ENCODE results near the gene KRTAP6-2. TPM values are rescaled to one million over a fixed set of nuclear protein-coding genes. Genes with fewer than 3 reads are reported as not detected.

KRTAP6-2 gene
- total RNA-seq, 2 experiments from 2014 or later, result not detected

DNA sequence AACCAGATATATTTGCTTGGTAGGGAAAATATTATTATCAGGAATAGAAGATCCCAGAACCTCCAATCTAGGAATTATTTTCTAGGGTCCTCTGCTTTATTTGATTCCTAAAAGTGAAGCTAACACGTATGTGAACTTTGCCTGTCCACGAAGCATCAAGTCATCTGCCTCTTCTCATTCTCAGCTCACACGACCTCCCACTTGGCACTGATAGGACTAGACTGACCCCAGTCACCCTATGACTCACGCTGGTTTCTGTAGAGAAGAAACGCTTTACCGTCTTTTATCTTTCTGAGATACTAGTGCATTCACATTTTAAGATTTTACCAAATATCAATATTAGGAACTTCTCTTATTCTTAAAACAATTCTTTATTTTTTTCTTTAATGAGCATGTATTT, 35.6 kb downstream of the KRTAP6-2 start:
- H3K27me3 Mint-ChIP-seq, result no peaks in the 10 kb centered on the region
- H3K4me3 Mint-ChIP-seq, result no peak overlapping the region
- ATAC-seq (no peak), DNase-seq (no peak)
- POLR2A ChIA-PET, result no interaction called here
- H3K9me3 Mint-ChIP-seq (ENCODE audit: low read depth), result no peaks in the 10 kb centered on the region
- CTCF ChIA-PET, result no interaction called here
- no peak overlapping the region for H3K27ac Mint-ChIP-seq
- intact Hi-C loops (cut with DNase I, micrococcal nuclease), result no loop called here
- H3K4me1 Mint-ChIP-seq, result no peaks in the 10 kb centered on the region
- no peaks in the 10 kb centered on the region for H3K36me3 Mint-ChIP-seq (ENCODE audit: low read depth)

GRCh38 chr21:30561957-30562356, 36.7 kb downstream of the KRTAP6-2 start:
- intact Hi-C loops (cut with DNase I, micrococcal nuclease), result no loop called here
- H3K4me1 Mint-ChIP-seq, result no peaks in the 10 kb centered on the region
- no peaks in the 10 kb centered on the region for H3K9me3 Mint-ChIP-seq (ENCODE audit: low read depth)
- no peaks in the 10 kb centered on the region for H3K27me3 Mint-ChIP-seq
- ATAC-seq (no peak), DNase-seq (no peak)
- no peak overlapping the region for H3K27ac Mint-ChIP-seq
- H3K4me3 Mint-ChIP-seq, result no peak overlapping the region
- no peaks in the 10 kb centered on the region for H3K36me3 Mint-ChIP-seq (ENCODE audit: low read depth)
- CTCF ChIA-PET, result no interaction called here
- POLR2A ChIA-PET, result no interaction called here

- POLR2A ChIA-PET, result no interaction called here
- intact Hi-C loops (cut with DNase I, micrococcal nuclease), result no loop called here
- no peak for DNase-seq
- no peaks in the 10 kb centered on the region for H3K4me1 Mint-ChIP-seq
- H3K27ac Mint-ChIP-seq, result no peak within 1 kb of the TSS
- no peaks in the 10 kb centered on the region for H3K36me3 Mint-ChIP-seq (ENCODE audit: low read depth)
- H3K9me3 Mint-ChIP-seq (ENCODE audit: low read depth), result no peaks in the 10 kb centered on the region
- H3K27me3 Mint-ChIP-seq, result no peaks in the 10 kb centered on the region
- H3K4me3 Mint-ChIP-seq, result no peak within 1 kb of the TSS
- CTCF ChIA-PET, result no interaction called here
- ATAC-seq, result no peak
These were observed 37.3 kb downstream of the KRTAP6-2 start, which contains the start of gene KRTAP19-7 for GRCh38 chr21:30561264-30561895. Gene KRTAP19-7, minus strand, starts transcription at chr21:30561314. Its CDS starts 25 bp downstream, at chr21:30561289.

DNA sequence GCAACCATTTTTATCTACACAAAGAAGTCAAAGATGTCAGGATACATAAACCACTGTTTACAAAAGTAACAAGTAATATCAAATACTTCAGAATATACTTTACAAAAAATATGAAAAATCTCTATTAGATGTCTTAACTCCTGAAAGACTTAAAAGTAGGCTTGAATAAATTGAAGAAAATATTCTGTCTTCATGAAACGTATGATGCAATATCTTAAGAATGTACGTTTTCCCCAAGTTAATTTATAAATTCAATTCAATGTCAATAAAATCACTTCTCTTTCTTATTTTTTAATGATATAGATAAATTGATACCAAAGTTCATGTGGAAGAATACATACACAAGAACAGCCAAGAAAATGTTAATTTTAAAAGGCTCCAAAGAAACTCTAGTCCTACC, 43.6 kb downstream of the KRTAP6-2 start:
- Mint-ChIP-seq H3K27ac (no peak overlapping the region), H3K27me3 (peaks cover 5% of the 10 kb centered on the region), H3K4me1 (no peaks in the 10 kb centered on the region), H3K9me3 (ENCODE audit: low read depth) (peaks cover 4% of the 10 kb centered on the region), H3K36me3 (ENCODE audit: low read depth) (no peaks in the 10 kb centered on the region), H3K4me3 (no peak overlapping the region)
- DNase-seq (no peak), ATAC-seq (no peak)
- POLR2A ChIA-PET, result no interaction called here
- CTCF ChIA-PET, result no interaction called here
- intact Hi-C loops (cut with DNase I, micrococcal nuclease), result no loop called here

- Mint-ChIP-seq H3K36me3 (ENCODE audit: low read depth) (no peaks in the 10 kb centered on the region), H3K4me1 (no peaks in the 10 kb centered on the region), H3K27ac (no peak overlapping the region), H3K4me3 (no peak overlapping the region), H3K27me3 (peaks cover 5% of the 10 kb centered on the region), H3K9me3 (ENCODE audit: low read depth) (peaks cover 4% of the 10 kb centered on the region)
- DNase-seq (no peak), ATAC-seq (no peak)
- CTCF ChIA-PET, result no interaction called here
- intact Hi-C loops (cut with DNase I, micrococcal nuclease), result no loop called here
- POLR2A ChIA-PET, result interaction anchor here (0.6 kb wide), 1 partner anchor 56 kb away, joined by 4 read pairs; the partner anchor contains the start of gene KRTAP19-4
These were observed 45.9 kb downstream of the KRTAP6-2 start for GRCh38 chr21:30552782-30553181.

Other genes with a start within 250 kb of the KRTAP6-2 start
- not detected for gene KRTAP13-2, start 226.6 kb downstream of the KRTAP6-2 start, total RNA-seq
- gene KRTAP13-1, start 202.9 kb downstream of the KRTAP6-2 start, total RNA-seq, result not detected
- gene KRTAP13-3, start 173.0 kb downstream of the KRTAP6-2 start, total RNA-seq, result not detected
- not detected for gene KRTAP13-4, start 168.7 kb downstream of the KRTAP6-2 start, total RNA-seq
- gene KRTAP15-1, start 158.6 kb downstream of the KRTAP6-2 start, total RNA-seq, result not detected
- gene KRTAP19-1, start 118.5 kb downstream of the KRTAP6-2 start, total RNA-seq, result not detected
- not detected for gene KRTAP19-2, start 111.5 kb downstream of the KRTAP6-2 start, total RNA-seq
- not detected for gene KRTAP19-3, start 106.9 kb downstream of the KRTAP6-2 start, total RNA-seq
- not detected for gene KRTAP19-4, start 101.7 kb downstream of the KRTAP6-2 start, total RNA-seq
- gene KRTAP19-5, start 96.8 kb downstream of the KRTAP6-2 start, total RNA-seq, result not detected
- not detected for gene KRTAP19-6, start 57.0 kb downstream of the KRTAP6-2 start, total RNA-seq
- not detected for gene KRTAP19-7, start 37.6 kb downstream of the KRTAP6-2 start, total RNA-seq
- not detected for gene KRTAP22-2, start 8.5 kb downstream of the KRTAP6-2 start, total RNA-seq
- not detected for gene KRTAP6-3, start 6.5 kb downstream of the KRTAP6-2 start, total RNA-seq
- not detected for gene KRTAP22-1, start 2.2 kb upstream of the KRTAP6-2 start, total RNA-seq
- not detected for gene KRTAP6-1, start 15.0 kb upstream of the KRTAP6-2 start, total RNA-seq
- gene KRTAP20-1, start 17.5 kb upstream of the KRTAP6-2 start, total RNA-seq, result not detected
- gene KRTAP20-4, start 21.7 kb upstream of the KRTAP6-2 start, total RNA-seq, result not detected
- not detected for gene KRTAP20-2, start 36.3 kb upstream of the KRTAP6-2 start, total RNA-seq
- gene KRTAP20-3, start 44.0 kb upstream of the KRTAP6-2 start, total RNA-seq, result not detected
- gene KRTAP21-3, start 119.9 kb upstream of the KRTAP6-2 start, total RNA-seq, result not detected
- gene KRTAP21-2, start 148.4 kb upstream of the KRTAP6-2 start, total RNA-seq, result not detected
- not detected for gene KRTAP21-1, start 156.5 kb upstream of the KRTAP6-2 start, total RNA-seq
- gene KRTAP8-1, start 214.4 kb upstream of the KRTAP6-2 start, total RNA-seq, result not detected
- not detected for gene KRTAP7-1, start 230.9 kb upstream of the KRTAP6-2 start, total RNA-seq